Left lung (tissue), 10 donors: ENCODE results near the gene SNX11. TPM values are rescaled to one million over a fixed set of nuclear protein-coding genes. Genes with fewer than 3 reads are reported as not detected.

Experiments used
- ATAC-seq: fragments of 200-7000 bp; cut with Tn5 transposase; one replicate; pipeline ENCODE4 v1.9.1; 2020; ENCODE audit warnings: moderate library complexity
- DNase-seq, 4 donors: peaks; one replicate each; pipeline ENCODE4 v3.0.0-alpha.2; 2013 to 2020
- H3K27ac ChIP-seq, 2 donors: fragments of 200-600 bp; sonication (generic) in 1 of 2; one replicate each; pipeline versions ENCODE4 v1.5.0 to v1.8.0; 2020 to 2021
- H3K27me3 ChIP-seq, 2 donors: fragments of 200-600 bp; sonication (generic) in 1 of 2; one replicate each; pipeline versions ENCODE4 v1.5.0 to v1.8.0; 2020 to 2021
- H3K36me3 ChIP-seq, 2 donors: fragments of 200-600 bp; sonication (generic) in 1 of 2; one replicate each; pipeline versions ENCODE4 v1.5.0 to v1.8.0; 2020 to 2021
- H3K4me1 ChIP-seq, 2 donors: fragments of 200-600 bp; one replicate each; pipeline ENCODE4 v1.8.0; 2021
- H3K4me3 ChIP-seq, 2 donors: fragments of 200-600 bp; sonication (generic) in 1 of 2; one replicate each; pipeline versions ENCODE4 v1.5.0 to v1.8.0; 2020 to 2021; ENCODE audit warnings: mild to moderate bottlenecking in 1 of 2
- H3K9me3 ChIP-seq, 2 donors: fragments of 200-600 bp; sonication (generic) in 1 of 2; one replicate each; pipeline versions ENCODE4 v1.5.0 to v1.8.0; 2020 to 2021
- CTCF ChIP-seq, 2 donors: fragments of 200-600 bp; sonication (generic) in 1 of 2; IDR thresholded peaks; one replicate each; pipeline versions ENCODE4 v1.5.0 to v1.8.0; 2021; ENCODE audit warnings: antibody characterized with exemption in 2 of 2
- intact Hi-C, 2 donors: fragments of 100-400 bp; cut with DNase I; formaldehyde crosslinking; loops; one replicate each; pipeline versions ENCODE4 v1.11.2 to v1.14.2; 2022
- polyA plus RNA-seq, 6 donors: library from polyadenylated mRNA; unstranded; fragments of 120-200 nt; gene quantifications; one replicate each; pipeline ENCODE4 v1.2.1, GENCODE V29; 2013; ENCODE audit not compliant: insufficient read length in 6 of 6
- total RNA-seq, 2 donors: library from RNA; stranded (reverse); fragmentation: NEBNext Ultra II Directional; extraction: Animal tissue kit (Norgen Biotek cat#: 25700); gene quantifications; one replicate each; pipeline ENCODE4 v1.2.1, GENCODE V29; 2021
- donor health status: DM: no; HTN: yes; CAD: no.
- donor health status: DM: no; HTN: no; CAD: no.

Gene SNX11
- total and polyA plus RNA-seq, 8 donors, result 12.2 to 32.4 (median 13.5) TPM

GRCh38 chr17:48121923-48122664 is 14.5 kb downstream of the SNX11 start:
- Histone ChIP-seq H3K9me3 (no peaks in the 10 kb centered on the region), H3K4me3 (no peak overlapping the region), H3K36me3 (peaks cover 0 to 99% of the 10 kb centered on the region in 2 donors), H3K27ac (no peak overlapping the region), H3K27me3 (no peaks in the 10 kb centered on the region), H3K4me1 (no peaks in the 10 kb centered on the region)
- no peak for ATAC-seq
- intact Hi-C loops, result loop anchor here in 1 of 2 donors (10.0 kb wide), 1 partner anchor 97 kb away; no protein-coding TSS in a partner anchor
- TF ChIP-seq CTCF (IDR thresholded peaks at IDR 0.05), result no peak
- no peak for DNase-seq

GRCh38 chr17:48122665-48123045 is 15.1 kb downstream of the SNX11 start:
- no peaks in the 10 kb centered on the region for H3K9me3 ChIP-seq
- H3K4me3 ChIP-seq, result no peak overlapping the region
- H3K4me1 ChIP-seq, result no peaks in the 10 kb centered on the region
- TF ChIP-seq CTCF (IDR thresholded peaks at IDR 0.05), result no peak
- ATAC-seq (no peak), DNase-seq (no peak)
- H3K27ac ChIP-seq, result no peak overlapping the region
- intact Hi-C loops, result loop anchor here in 1 of 2 donors (10.0 kb wide), 1 partner anchor 98 kb away; no protein-coding TSS in a partner anchor
- H3K27me3 ChIP-seq, result no peaks in the 10 kb centered on the region
- H3K36me3 ChIP-seq, result peaks cover 0 to 94% of the 10 kb centered on the region in 2 donors

- intact Hi-C loops, result loop anchor here in 1 of 2 donors (10.0 kb wide), 1 partner anchor 98 kb away; no protein-coding TSS in a partner anchor
Observed at GRCh38 chr17:48123111-48123510, 15.5 kb downstream of the SNX11 start.

GRCh38 chr17:48123776-48124388 is 16.3 kb downstream of the SNX11 start:
- intact Hi-C loops, result loop anchor here in 1 of 2 donors (10.0 kb wide), 1 partner anchor 99 kb away; no protein-coding TSS in a partner anchor

More at GRCh38 chr17:48123111-48123510, 15.5 kb downstream of the SNX11 start:
- Histone ChIP-seq H3K36me3 (peaks cover 0 to 90% of the 10 kb centered on the region in 2 donors), H3K9me3 (no peaks in the 10 kb centered on the region), H3K27ac (no peak overlapping the region), H3K27me3 (no peaks in the 10 kb centered on the region), H3K4me3 (no peak overlapping the region), H3K4me1 (no peaks in the 10 kb centered on the region)
- no peak for TF ChIP-seq CTCF (IDR thresholded peaks at IDR 0.05)
- DNase-seq, result no peak
- ATAC-seq, result no peak

More at GRCh38 chr17:48123776-48124388, 16.3 kb downstream of the SNX11 start:
- no peak for TF ChIP-seq CTCF (IDR thresholded peaks at IDR 0.05)
- H3K36me3 ChIP-seq, result peaks cover 0 to 82% of the 10 kb centered on the region in 2 donors
- no peak for DNase-seq
- H3K27ac ChIP-seq, result no peak overlapping the region
- H3K4me3 ChIP-seq, result no peak overlapping the region
- no peaks in the 10 kb centered on the region for H3K27me3 ChIP-seq
- ATAC-seq, result no peak
- no peaks in the 10 kb centered on the region for H3K9me3 ChIP-seq
- no peaks in the 10 kb centered on the region for H3K4me1 ChIP-seq
